Measurements from ENCODE around the gene EDDM13. TPM values are rescaled to one million over a fixed set of nuclear protein-coding genes. Genes with fewer than 3 reads are reported as not detected.

EDDM13 gene
- total and polyA plus RNA-seq, 2 of the 13 experiments (the other 11 are each of a cell fraction or from before 2014, with no cell fraction given), result not detected

DNA sequence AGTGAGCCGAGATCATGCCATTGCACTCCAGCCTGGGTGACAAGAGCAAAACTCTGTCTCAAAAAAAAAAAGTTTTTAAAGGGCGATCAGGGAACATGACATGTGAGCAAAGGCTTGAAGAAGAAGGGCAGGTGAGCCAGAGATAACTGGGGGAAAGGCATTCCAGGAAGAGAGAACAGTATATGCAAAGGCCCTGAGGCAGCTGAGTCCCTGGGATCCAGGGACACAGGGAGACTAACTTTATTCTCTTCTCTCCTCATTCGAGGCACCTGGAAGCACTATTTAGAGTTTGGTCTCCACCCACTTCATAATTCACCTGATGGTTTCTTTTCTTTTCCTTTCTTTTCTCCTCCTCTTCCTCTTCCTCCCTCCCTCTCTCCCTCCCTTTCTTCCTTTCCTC lies 24.5 kb downstream of the EDDM13 start:
- Histone ChIP-seq H3K9ac (ENCODE audit: insufficient read depth, low read depth, low read length) (no peak overlapping the region), H3K79me2 (ENCODE audit: insufficient read depth, low read length) (no peaks in the 10 kb centered on the region), H3K27ac (ENCODE audit: extremely low read length, insufficient read depth, low read length) (no peak overlapping the region), H3K4me3 (replicated peaks in 1 of 3; ENCODE audit: insufficient read depth in 1 of 3, low read depth in 2 of 3, low read length in 3 of 3) (no peak overlapping the region), H3K36me3 (replicated peaks in 1 of 2; ENCODE audit: control insufficient read depth in 1 of 2, insufficient read depth in 2 of 2, low read length in 2 of 2) (peaks cover 9 to 22% of the 10 kb centered on the region in 2 experiments; a peak in 3 of 5 replicates), H3K4me2 (ENCODE audit: low read depth, low read length) (no peak overlapping the region), H3K9me3 (ENCODE audit: low read length) (no peaks in the 10 kb centered on the region), H3K4me1 (ENCODE audit: insufficient read depth, low read length) (no peaks in the 10 kb centered on the region), H2AFZ (ENCODE audit: low read length) (no peak overlapping the region), H3K27me3 (ENCODE audit: control insufficient read depth in 1 of 2, insufficient read depth in 2 of 2, low read length in 2 of 2) (no peaks in the 10 kb centered on the region), H4K20me1 (ENCODE audit: insufficient read depth, low read length) (no peaks in the 10 kb centered on the region)
- DNase-seq (ENCODE audit: low spot score), result no peak
- FAIRE-seq, result no peak
- ChIA-PET CTCF (ENCODE audit: low intra/inter-chr PET ratio, low total read pairs) (no interaction called here), POLR2A (no interaction called here)
- TF ChIP-seq MEF2D (CRISPR knock-in tag; IDR thresholded peaks at IDR 0.05) (no peak), HNRNPK (IDR thresholded peaks at IDR 0.05; ENCODE audit: low read depth, low read length, poor library complexity, severe bottlenecking) (peak; percentile 21)
- no peak for ATAC-seq
- 99% methylated on average over 3 of the region's 3 CpGs for WGBS (ENCODE audit: low lambda C conversion rate)
- intact Hi-C loops (cut with micrococcal nuclease; ENCODE audit: unreplicated experiment) (no loop called here), in situ Hi-C loops (cut with HindIII; ENCODE audit: extremely low pct_ligation_motif_present, low pct_unique_long_range_greater_than_20kb) (no loop called here)
- no TSS peak for BruUV-seq (replicated peaks)

- Histone ChIP-seq H3K4me1 (ENCODE audit: insufficient read depth, low read length) (no peaks in the 10 kb centered on the region), H3K36me3 (replicated peaks in 1 of 2; ENCODE audit: control insufficient read depth in 1 of 2, insufficient read depth in 2 of 2, low read length in 2 of 2) (peaks cover 3 to 25% of the 10 kb centered on the region in 2 experiments; a peak in 4 of 5 replicates), H3K27ac (ENCODE audit: extremely low read length, insufficient read depth, low read length) (no peak overlapping the region), H4K20me1 (ENCODE audit: insufficient read depth, low read length) (no peaks in the 10 kb centered on the region), H3K4me3 (replicated peaks in 1 of 3; ENCODE audit: insufficient read depth in 1 of 3, low read depth in 2 of 3, low read length in 3 of 3) (no peak overlapping the region), H3K79me2 (ENCODE audit: insufficient read depth, low read length) (no peaks in the 10 kb centered on the region), H3K27me3 (ENCODE audit: control insufficient read depth in 1 of 2, insufficient read depth in 2 of 2, low read length in 2 of 2) (no peaks in the 10 kb centered on the region), H2AFZ (ENCODE audit: low read length) (no peak overlapping the region), H3K4me2 (ENCODE audit: low read depth, low read length) (no peak overlapping the region), H3K9ac (ENCODE audit: insufficient read depth, low read depth, low read length) (no peak overlapping the region), H3K9me3 (ENCODE audit: low read length) (no peaks in the 10 kb centered on the region)
- CTCF ChIA-PET (ENCODE audit: low intra/inter-chr PET ratio, low total read pairs), result no interaction called here
- BruUV-seq (replicated peaks), result no TSS peak
- DNase-seq (ENCODE audit: low spot score), result no peak
- in situ Hi-C loops (cut with HindIII; ENCODE audit: extremely low pct_ligation_motif_present, low pct_unique_long_range_greater_than_20kb), result no loop called here
- TF ChIP-seq ZFP36L1 (CRISPR knock-in tag; IDR thresholded peaks at IDR 0.05), result no peak
- TF ChIP-seq SAP130 (CRISPR knock-in tag; IDR thresholded peaks at IDR 0.05; ENCODE audit: low read depth), result no peak
- TF ChIP-seq, protein P1, sequence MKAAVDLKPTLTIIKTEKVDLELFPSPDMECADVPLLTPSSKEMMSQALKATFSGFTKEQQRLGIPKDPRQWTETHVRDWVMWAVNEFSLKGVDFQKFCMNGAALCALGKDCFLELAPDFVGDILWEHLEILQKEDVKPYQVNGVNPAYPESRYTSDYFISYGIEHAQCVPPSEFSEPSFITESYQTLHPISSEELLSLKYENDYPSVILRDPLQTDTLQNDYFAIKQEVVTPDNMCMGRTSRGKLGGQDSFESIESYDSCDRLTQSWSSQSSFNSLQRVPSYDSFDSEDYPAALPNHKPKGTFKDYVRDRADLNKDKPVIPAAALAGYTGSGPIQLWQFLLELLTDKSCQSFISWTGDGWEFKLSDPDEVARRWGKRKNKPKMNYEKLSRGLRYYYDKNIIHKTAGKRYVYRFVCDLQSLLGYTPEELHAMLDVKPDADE (CRISPR knock-in tag; IDR thresholded peaks at IDR 0.05), result no peak
- TF ChIP-seq KLF16 (CRISPR knock-in tag; IDR thresholded peaks at IDR 0.05), result no peak
- TF ChIP-seq MXI1 (IDR thresholded peaks at IDR 0.05; ENCODE audit: borderline replicate concordance, low read depth, low read length), result no peak
- no peak for TF ChIP-seq DPF2 (CRISPR knock-in tag; IDR thresholded peaks at IDR 0.05; ENCODE audit: borderline replicate concordance, low read depth)
- no peak for TF ChIP-seq ZNF10 (CRISPR knock-in tag; IDR thresholded peaks at IDR 0.05; ENCODE audit: borderline replicate concordance, low read depth)
- no peak for TF ChIP-seq KDM2A (CRISPR knock-in tag; IDR thresholded peaks at IDR 0.05; ENCODE audit: borderline replicate concordance, low read depth)
- no peak for TF ChIP-seq ZNF121 (CRISPR knock-in tag; IDR thresholded peaks at IDR 0.05)
- no peak for TF ChIP-seq ZNF557 (CRISPR knock-in tag; IDR thresholded peaks at IDR 0.05)
- TF ChIP-seq DDIT3 (CRISPR knock-in tag; IDR thresholded peaks at IDR 0.05), result no peak
- intact Hi-C loops (cut with micrococcal nuclease; ENCODE audit: unreplicated experiment), result no loop called here
- 89% methylated on average over 3 of the region's 3 CpGs for WGBS (ENCODE audit: low lambda C conversion rate)
- FAIRE-seq, result no peak
- ATAC-seq, result no peak
- POLR2A ChIA-PET, result no interaction called here
Measured at GRCh38 chr19:56299688-56300087, 27.1 kb downstream of the EDDM13 start.
